Peyer's patch (tissue), 4 donors: Measurements from ENCODE around the gene NT5DC4.

Experiments
- POLR2A ChIP-seq, 2 donors: fragments of 450-650 bp; IDR thresholded peaks; one replicate each; pipeline ENCODE4 v1.5.1; 2017; ENCODE audit warnings: antibody characterized with exemption in 2 of 2, mild to moderate bottlenecking in 2 of 2, moderate library complexity in 2 of 2
- TF ChIP-seq, protein P1 (sequence below), 6 experiments: fragments of 450-650 bp in 4 of 6; fragments of 200-600 bp in 2 of 6; sonication (generic) in 1 of 6; IDR thresholded peaks; one replicate each; pipeline ENCODE4 v1.5.1; 2017 to 2019; ENCODE audit warnings: antibody characterized with exemption in 6 of 6, mild to moderate bottlenecking in 3 of 6, moderate library complexity in 1 of 6

DNA sequence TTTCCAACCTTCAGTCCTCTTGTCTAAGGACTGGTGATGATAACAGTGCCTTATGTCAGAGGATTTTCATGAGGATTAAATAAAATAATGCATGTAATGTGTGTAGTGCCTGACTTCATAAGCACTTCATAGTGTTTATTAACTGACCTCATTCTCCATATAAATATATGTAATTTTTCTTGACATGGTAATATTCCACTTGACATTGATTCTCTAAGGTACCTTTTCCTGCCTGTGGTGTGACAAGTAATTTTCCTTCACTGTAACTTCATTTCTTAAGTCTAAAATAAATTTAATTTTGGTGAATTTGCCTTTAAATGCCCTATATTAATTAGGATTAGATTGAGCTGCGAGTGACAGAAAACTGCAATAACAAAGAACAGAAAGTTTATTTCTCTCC is 47.8 kb upstream of the NT5DC4 start:
- TF ChIP-seq POLR2A (IDR thresholded peaks at IDR 0.05): no peak
- TF ChIP-seq, protein P1, sequence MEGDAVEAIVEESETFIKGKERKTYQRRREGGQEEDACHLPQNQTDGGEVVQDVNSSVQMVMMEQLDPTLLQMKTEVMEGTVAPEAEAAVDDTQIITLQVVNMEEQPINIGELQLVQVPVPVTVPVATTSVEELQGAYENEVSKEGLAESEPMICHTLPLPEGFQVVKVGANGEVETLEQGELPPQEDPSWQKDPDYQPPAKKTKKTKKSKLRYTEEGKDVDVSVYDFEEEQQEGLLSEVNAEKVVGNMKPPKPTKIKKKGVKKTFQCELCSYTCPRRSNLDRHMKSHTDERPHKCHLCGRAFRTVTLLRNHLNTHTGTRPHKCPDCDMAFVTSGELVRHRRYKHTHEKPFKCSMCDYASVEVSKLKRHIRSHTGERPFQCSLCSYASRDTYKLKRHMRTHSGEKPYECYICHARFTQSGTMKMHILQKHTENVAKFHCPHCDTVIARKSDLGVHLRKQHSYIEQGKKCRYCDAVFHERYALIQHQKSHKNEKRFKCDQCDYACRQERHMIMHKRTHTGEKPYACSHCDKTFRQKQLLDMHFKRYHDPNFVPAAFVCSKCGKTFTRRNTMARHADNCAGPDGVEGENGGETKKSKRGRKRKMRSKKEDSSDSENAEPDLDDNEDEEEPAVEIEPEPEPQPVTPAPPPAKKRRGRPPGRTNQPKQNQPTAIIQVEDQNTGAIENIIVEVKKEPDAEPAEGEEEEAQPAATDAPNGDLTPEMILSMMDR (IDR thresholded peaks at IDR 0.05): no peak
